SH-SY5Y (cell line): ENCODE data around the gene CALD1.

Experiments used
- GATA2 ChIP-seq: IDR thresholded peaks from 2 replicates; pipeline ENCODE4 v1.6.1; 2011; ENCODE audit warnings: mild to moderate bottlenecking, low read depth, low read length
- GATA3 ChIP-seq: IDR thresholded peaks from 2 replicates; pipeline ENCODE4 v1.6.1; 2011; ENCODE audit warnings: low read depth, mild to moderate bottlenecking, low read length, moderate library complexity

The CALD1 gene

GRCh38 chr7:134839298-134839697, 59.9 kb downstream of the CALD1 start:
- no peak for TF ChIP-seq GATA2

GRCh38 chr7:134842062-134842461, 62.6 kb downstream of the CALD1 start:
- TF ChIP-seq GATA3, result no peak
- TF ChIP-seq GATA2, result no peak

GRCh38 chr7:134842886-134843430, 63.5 kb downstream of the CALD1 start:
- TF ChIP-seq GATA3 (no peak), GATA2 (no peak)

GRCh38 chr7:134844200-134844599, 64.8 kb downstream of the CALD1 start:
- TF ChIP-seq GATA3, result no peak
- TF ChIP-seq GATA2, result no peak

GRCh38 chr7:134845461-134845860, 66.0 kb downstream of the CALD1 start:
- no peak for TF ChIP-seq GATA2
- TF ChIP-seq GATA3, result no peak

- TF ChIP-seq GATA3, result no peak
- no peak for TF ChIP-seq GATA2
Measured at GRCh38 chr7:134847851-134848588, 68.6 kb downstream of the CALD1 start.

- no peak for TF ChIP-seq GATA3
- TF ChIP-seq GATA2, result no peak
Measured at GRCh38 chr7:134850066-134850465, 70.6 kb downstream of the CALD1 start.

GRCh38 chr7:134851141-134851540, 71.7 kb downstream of the CALD1 start:
- TF ChIP-seq GATA2 (no peak), GATA3 (no peak)

GRCh38 chr7:134852625-134853024, 73.2 kb downstream of the CALD1 start:
- no peak for TF ChIP-seq GATA3
- no peak for TF ChIP-seq GATA2

GRCh38 chr7:134854816-134855215, 75.4 kb downstream of the CALD1 start:
- TF ChIP-seq GATA3 (no peak), GATA2 (no peak)

- TF ChIP-seq GATA3 (no peak), GATA2 (no peak)
Measured at GRCh38 chr7:134855442-134855841, 76.0 kb downstream of the CALD1 start.

GRCh38 chr7:134856091-134856490, 76.7 kb downstream of the CALD1 start:
- TF ChIP-seq GATA2 (peak; percentile 82), GATA3 (peak; percentile 37; the same call in 1 of the 2 replicates)

- TF ChIP-seq GATA3 (no peak), GATA2 (no peak)
Measured at GRCh38 chr7:134856691-134857090, 77.3 kb downstream of the CALD1 start.

GRCh38 chr7:134857958-134858357, 78.5 kb downstream of the CALD1 start:
- TF ChIP-seq GATA2, result no peak
- no peak for TF ChIP-seq GATA3

- TF ChIP-seq GATA2 (no peak), GATA3 (no peak)
Measured at GRCh38 chr7:134859783-134860182, 80.3 kb downstream of the CALD1 start.

- TF ChIP-seq GATA3 (no peak), GATA2 (no peak)
Measured at GRCh38 chr7:134865001-134865845, 85.8 kb downstream of the CALD1 start.
